Activated naive CD8-positive, alpha-beta T cell treated with anti-CD3 and anti-CD28 coated beads, Interleukin-2, amount 50 U/mL, for 16 hours (primary cell): ENCODE data around the gene GFI1.
"Not testable (repeated sequence)": the region's sequence is repeated elsewhere in the genome, so short reads cannot be mapped to it uniquely, and the experiment has no call there.

Source experiments
- DNase-seq: peaks from one replicate; pipeline ENCODE4 v3.0.0-alpha.2; 2020; ENCODE audit warnings: low read depth, low spot score

Gene GFI1

GRCh38 chr1:92486251-92487077 lies at the start of gene GFI1:
GFI1 (minus strand) TSS chr1:92486925; CDS start chr1:92483487, 3,438 bp downstream.
- DNase-seq: peak; percentile 55

- not testable (repeated sequence) for DNase-seq
These were observed 45.6 kb upstream of the GFI1 start for GRCh38 chr1:92532371-92532770.

GRCh38 chr1:92531939-92532338 lies 45.2 kb upstream of the GFI1 start:
- DNase-seq: not testable (repeated sequence)

- DNase-seq: no peak
These were observed 40.9 kb upstream of the GFI1 start for GRCh38 chr1:92527670-92528069.

- DNase-seq: not testable (repeated sequence)
These were observed 38.3 kb upstream of the GFI1 start for GRCh38 chr1:92524944-92525590.

GRCh38 chr1:92519043-92519442 lies 32.3 kb upstream of the GFI1 start:
- DNase-seq: no peak

GRCh38 chr1:92516574-92516973 lies 29.8 kb upstream of the GFI1 start:
- no peak for DNase-seq

GRCh38 chr1:92515796-92516201 lies 29.1 kb upstream of the GFI1 start:
- DNase-seq: no peak

- no peak for DNase-seq
These were observed 24.8 kb upstream of the GFI1 start for GRCh38 chr1:92511541-92511940.

GRCh38 chr1:92509619-92510018 lies 22.9 kb upstream of the GFI1 start:
- no peak for DNase-seq

GRCh38 chr1:92505015-92505692 lies 18.4 kb upstream of the GFI1 start:
- DNase-seq: no peak

- DNase-seq: no peak
These were observed 17.7 kb upstream of the GFI1 start for GRCh38 chr1:92504291-92505014.

GRCh38 chr1:92503926-92504285 lies 17.2 kb upstream of the GFI1 start:
- DNase-seq: no peak

GRCh38 chr1:92503043-92503925 lies 16.6 kb upstream of the GFI1 start:
- no peak for DNase-seq

- DNase-seq: no peak
These were observed 15.5 kb upstream of the GFI1 start for GRCh38 chr1:92502247-92502646.

GRCh38 chr1:92500552-92500951 lies 13.8 kb upstream of the GFI1 start:
- no peak for DNase-seq

GRCh38 chr1:92495392-92496063 lies 8.8 kb upstream of the GFI1 start:
- DNase-seq: no peak

- DNase-seq: no peak
These were observed 7.9 kb upstream of the GFI1 start for GRCh38 chr1:92494485-92495141.

- no peak for DNase-seq
These were observed 6.4 kb upstream of the GFI1 start for GRCh38 chr1:92493139-92493538.

GRCh38 chr1:92488832-92489231 lies 2.1 kb upstream of the GFI1 start:
- DNase-seq: no peak
